ENCODE results near the gene MAPK10.
"Not testable (repeated sequence)": the region's sequence is repeated elsewhere in the genome, so short reads cannot be mapped to it uniquely, and the experiment has no call there.

MAPK10 gene

DNA sequence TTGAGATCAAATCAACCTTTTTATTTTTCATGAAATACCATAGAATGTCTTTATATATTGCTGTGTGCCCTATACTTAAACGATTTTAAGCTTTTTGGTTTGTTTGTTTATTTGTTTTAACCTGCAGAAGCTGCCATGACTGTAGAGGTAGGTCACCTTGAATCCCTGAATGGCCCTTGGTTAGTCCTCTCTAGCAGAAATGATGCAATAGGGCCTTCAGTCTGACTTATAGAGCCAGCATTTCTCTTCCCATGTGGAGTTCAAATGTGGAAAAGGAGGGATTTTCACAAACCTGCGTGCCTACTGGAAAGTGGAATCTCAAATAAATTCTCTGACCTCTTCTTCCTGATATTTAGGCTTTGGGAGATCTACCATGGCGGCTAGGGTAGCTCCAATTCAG, 327.9 kb downstream of the MAPK10 start:
- no peak for DNase-seq

- DNase-seq = no peak
Observed at GRCh38 chr4:86026720-86027119, 333.1 kb downstream of the MAPK10 start.

GRCh38 chr4:86021671-86022070, 338.2 kb downstream of the MAPK10 start:
- not testable (repeated sequence) for DNase-seq

DNA sequence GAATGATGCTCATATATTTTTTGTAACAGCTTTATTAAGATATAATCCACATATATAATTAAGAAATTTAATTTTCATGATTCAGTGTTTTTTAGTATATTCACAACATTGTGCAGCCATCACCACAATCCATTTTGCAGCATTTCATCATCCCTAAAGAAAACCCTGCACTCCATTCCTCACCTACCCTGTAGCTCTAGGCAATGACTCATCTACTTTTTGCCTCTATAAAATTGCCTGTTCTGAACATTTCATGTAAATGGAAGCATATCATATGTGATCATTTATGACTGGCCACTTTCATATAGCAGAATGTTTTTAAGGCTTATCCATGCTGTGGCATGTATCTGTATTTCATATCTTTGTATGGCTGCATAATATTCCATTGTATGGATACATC, 339.9 kb downstream of the MAPK10 start:
- DNase-seq = no peak

GRCh38 chr4:86019362-86019761, 340.5 kb downstream of the MAPK10 start:
- no peak for DNase-seq

GRCh38 chr4:86015412-86016350, 344.2 kb downstream of the MAPK10 start:
- no peak for DNase-seq

GRCh38 chr4:86014599-86014998, 345.3 kb downstream of the MAPK10 start:
- DNase-seq = no peak

DNA sequence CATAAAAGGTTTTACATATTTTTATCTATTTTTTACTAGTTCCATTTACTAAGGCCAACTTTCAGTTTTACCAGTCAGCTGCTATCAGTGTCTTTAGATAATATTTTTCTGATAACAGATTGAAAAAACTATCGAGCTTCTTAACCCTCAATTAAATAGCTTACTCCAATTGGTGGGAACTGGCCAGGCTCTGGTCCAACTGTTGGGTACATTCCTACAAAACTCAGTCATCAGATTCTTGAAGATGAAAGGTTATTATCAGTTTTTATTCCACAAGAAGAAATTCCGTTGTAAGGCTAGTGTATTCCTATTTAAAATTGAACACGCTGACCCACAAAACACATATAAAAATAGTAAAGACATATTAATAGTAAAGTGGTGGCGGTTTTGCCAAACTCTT, 346.2 kb downstream of the MAPK10 start:
- DNase-seq = no peak

DNA sequence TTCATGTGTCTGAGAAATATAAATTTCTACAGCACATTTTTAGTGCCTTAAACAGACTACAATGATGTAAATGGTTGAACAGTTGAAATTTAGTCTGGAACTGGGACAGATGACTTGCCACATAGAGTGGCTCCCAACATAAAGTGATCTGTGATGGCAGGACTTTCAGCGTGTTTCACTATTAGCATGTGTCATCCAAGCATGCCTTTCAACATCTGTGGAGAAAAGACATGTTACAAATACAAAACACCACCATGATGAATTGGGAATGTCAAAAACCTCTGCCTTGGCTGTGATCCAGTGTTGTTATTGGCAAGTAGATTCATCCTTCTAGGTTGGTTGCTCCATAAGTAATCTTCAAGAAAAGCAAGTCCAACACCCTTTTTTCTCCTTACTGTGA, 348.7 kb downstream of the MAPK10 start:
- no peak for DNase-seq

- DNase-seq = no peak
Observed at GRCh38 chr4:86007042-86007441, 352.8 kb downstream of the MAPK10 start.

DNA sequence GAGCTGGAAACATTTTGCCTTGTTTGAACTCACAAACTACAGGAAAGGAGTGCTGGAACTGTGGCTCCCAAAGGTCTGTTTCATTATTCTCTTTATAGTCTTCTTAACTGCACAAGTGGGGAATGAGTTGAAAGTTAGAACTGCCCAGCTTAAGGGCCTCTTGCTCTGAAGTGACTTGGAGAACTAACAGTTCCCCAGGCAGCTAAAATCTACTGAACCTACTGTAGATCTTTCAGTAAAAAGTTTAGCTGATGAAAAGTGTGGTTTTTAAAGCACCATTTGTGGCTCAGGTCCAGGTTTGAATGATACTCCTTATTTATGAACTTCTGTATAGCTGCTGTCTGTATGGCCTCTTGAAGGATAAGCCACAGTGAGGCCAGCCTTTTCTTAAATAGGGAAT, 353.8 kb downstream of the MAPK10 start:
- DNase-seq = no peak

- no peak for DNase-seq
Observed at GRCh38 chr4:86004030-86004429, 355.8 kb downstream of the MAPK10 start.

- DNase-seq = no peak
Observed at GRCh38 chr4:86001591-86001990, 358.3 kb downstream of the MAPK10 start.

DNA sequence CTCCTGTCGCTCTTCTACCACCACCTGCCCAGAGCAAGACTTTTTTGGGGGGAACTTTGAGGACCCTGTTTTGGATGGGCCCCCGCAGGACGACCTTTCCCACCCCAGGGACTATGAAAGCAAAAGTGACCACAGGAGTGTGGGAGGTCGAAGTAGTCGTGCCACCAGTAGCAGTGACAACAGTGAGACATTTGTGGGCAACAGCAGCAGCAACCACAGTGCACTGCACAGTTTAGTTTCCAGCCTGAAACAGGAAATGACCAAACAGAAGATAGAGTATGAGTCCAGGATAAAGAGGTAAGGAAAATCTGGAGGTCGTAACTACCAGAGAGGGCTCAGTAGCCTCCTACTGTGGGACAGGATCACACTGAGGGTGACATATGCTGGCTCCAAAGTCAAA, 364.5 kb downstream of the MAPK10 start:
- DNase-seq = no peak

DNA sequence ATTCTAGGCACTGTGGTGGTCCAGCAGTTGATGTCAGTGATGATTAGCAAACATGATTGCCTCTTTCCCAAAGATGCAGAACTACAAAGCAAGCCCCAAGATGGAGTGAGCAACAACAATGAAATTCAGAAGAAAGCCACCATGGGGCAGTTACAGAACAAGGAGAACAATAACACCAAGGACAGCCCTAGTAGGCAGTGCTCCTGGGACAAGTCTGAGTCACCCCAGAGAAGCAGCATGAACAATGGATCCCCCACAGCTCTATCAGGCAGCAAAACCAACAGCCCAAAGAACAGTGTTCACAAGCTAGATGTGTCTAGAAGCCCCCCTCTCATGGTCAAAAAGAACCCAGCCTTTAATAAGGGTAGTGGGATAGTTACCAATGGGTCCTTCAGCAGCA, 365.3 kb downstream of the MAPK10 start:
- no peak for DNase-seq

- DNase-seq = no peak
Observed at GRCh38 chr4:85993641-85994040, 366.2 kb downstream of the MAPK10 start.

GRCh38 chr4:85986266-85986665, 373.6 kb downstream of the MAPK10 start:
- DNase-seq = no peak

DNA sequence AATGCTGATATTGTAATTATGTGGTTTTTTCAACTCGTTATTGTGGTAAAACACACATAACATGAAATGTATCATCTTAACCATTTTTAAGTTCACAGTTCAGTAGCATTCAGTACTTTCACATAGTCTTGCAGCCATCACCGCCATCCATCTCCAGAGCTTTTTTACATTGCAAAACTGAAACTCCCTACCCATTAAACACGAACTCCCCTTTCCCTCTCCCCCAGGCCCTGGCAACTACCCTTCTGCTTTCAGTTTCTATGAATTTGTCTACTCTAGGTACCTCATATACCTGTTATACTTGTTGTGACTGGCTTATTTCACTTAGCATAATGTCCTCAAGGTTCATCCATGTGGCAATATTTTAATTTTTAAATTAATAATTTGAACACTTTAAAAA, 380.6 kb downstream of the MAPK10 start:
- no peak for DNase-seq

DNA sequence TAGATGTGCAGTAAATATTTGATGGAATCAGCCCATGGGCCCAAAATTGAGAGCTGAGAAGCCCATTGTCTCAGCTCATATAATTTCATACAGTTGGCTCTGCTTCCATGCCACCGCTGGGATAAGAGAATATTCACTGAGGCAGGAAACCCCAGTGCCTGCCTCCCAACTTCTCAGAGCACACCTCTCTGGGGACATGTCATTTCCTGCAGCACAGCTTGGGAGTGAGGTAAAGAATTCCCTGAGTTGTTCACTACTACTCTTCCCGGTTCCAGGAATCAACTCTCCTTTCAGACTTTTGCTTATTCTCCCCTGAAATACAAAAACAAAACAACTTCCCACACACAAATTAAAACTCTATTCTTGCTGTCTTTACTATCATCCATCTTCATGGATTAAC, 389.3 kb downstream of the MAPK10 start:
- no peak for DNase-seq

- peak; percentile 4 for DNase-seq
Observed at GRCh38 chr4:85968945-85969819, 390.7 kb downstream of the MAPK10 start.

DNA sequence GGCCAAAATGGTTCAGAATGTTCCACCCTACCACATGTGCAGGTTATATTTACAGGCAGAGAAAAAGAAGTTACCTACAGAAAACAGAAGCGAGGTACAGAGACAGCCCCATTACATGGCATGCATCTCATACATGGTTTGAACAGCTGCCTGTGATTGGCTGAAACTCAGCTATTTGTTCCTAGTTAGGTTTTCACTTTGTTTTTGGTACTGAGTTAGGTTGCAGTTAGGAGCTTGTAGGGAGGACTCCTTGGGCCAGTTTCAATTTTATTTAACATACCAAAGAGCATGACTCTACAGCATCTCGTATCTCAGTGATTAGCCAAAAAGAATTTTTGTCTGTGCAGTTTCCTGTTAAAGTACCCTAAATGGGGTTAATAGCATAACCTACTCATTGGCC, 392.0 kb downstream of the MAPK10 start:
- DNase-seq = no peak

DNA sequence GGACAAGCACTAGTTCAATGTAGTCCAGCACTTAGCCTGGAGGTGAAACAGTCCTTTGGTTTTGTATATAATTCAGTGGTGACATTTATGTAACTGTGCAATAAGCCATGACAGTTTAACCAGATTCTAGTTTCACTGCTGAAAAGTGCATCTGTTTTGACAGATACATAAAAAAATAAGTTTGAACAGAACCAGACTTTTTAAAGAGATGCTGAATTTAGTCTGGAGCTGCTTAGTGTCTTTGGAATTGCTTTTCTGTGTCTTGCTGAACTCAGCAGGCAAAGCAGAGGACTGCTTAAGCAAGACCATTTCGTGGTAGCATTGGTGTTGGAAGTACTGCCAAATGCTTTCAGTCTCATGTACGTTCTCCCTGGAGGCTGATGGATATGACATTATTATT, 393.5 kb downstream of the MAPK10 start:
- no peak for DNase-seq

DNA sequence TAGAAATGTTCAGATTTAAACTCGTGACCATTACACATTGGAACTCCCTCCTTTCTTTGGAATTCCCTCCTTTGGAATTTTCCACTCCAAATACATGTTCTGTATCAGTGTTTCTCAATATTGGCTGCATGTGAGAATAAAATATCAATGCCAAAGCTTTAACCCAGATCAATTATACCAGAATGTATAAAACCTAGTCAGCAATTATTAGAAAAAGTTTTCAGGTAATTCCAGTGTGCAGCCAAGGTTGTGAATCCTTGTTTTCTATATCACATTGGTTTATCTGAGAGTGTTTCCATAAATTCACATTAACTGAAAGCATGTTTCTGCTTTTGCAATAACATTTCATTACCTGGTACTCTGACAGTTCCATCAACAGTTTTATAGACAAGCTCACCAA, 394.3 kb downstream of the MAPK10 start:
- no peak for DNase-seq

DNA sequence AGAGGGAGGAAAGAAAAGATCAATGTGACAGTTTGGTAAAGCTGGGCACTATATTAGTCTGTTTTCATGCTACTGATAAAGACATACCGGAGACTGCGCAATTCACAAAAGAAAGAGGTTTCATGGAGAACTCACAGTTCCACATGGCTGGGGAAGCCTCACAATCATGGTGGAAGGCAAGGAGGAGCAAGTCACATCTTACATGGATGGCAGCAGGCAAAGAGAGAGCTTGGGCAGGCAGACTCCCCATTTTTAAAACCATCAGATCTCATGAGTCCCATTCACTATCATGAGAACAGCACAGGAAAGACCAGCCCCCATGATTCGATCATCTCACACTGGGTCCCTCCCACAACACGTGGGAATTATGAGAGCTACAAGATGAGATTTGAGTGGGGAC, 394.8 kb downstream of the MAPK10 start:
- not testable (repeated sequence) for DNase-seq
